Measurements from ENCODE around the gene STPG4.
"Not testable (repeated sequence)": the region's sequence is repeated elsewhere in the genome, so short reads cannot be mapped to it uniquely, and the experiment has no call there.

STPG4 gene

GRCh38 chr2:47155091-47155876, at the start of gene STPG4:
STPG4 (minus strand) TSS chr2:47155308; CDS start chr2:47155251, 57 bp downstream.
- DNase-seq = no peak

- DNase-seq = no peak
These were observed 49.6 kb upstream of the STPG4 start for GRCh38 chr2:47204691-47205090.

GRCh38 chr2:47203995-47204394, 48.9 kb upstream of the STPG4 start:
- DNase-seq = no peak

- DNase-seq = no peak
These were observed 46.1 kb upstream of the STPG4 start for GRCh38 chr2:47201224-47201623.

GRCh38 chr2:47198985-47199451, 43.9 kb upstream of the STPG4 start:
- DNase-seq = no peak

- DNase-seq = no peak
These were observed 41.4 kb upstream of the STPG4 start for GRCh38 chr2:47196499-47196898.

GRCh38 chr2:47196046-47196445, 40.9 kb upstream of the STPG4 start:
- no peak for DNase-seq

- no peak for DNase-seq
These were observed 40.0 kb upstream of the STPG4 start for GRCh38 chr2:47195148-47195547.

- DNase-seq = no peak
These were observed 39.3 kb upstream of the STPG4 start for GRCh38 chr2:47194410-47194809.

- DNase-seq = no peak
These were observed 38.5 kb upstream of the STPG4 start for GRCh38 chr2:47193607-47194006.

- DNase-seq = no peak
These were observed 35.2 kb upstream of the STPG4 start for GRCh38 chr2:47190188-47190881.

- no peak for DNase-seq
These were observed 34.5 kb upstream of the STPG4 start for GRCh38 chr2:47189635-47190034.

- DNase-seq = no peak
These were observed 32.0 kb upstream of the STPG4 start for GRCh38 chr2:47187069-47187468.

GRCh38 chr2:47186351-47186750, 31.2 kb upstream of the STPG4 start:
- DNase-seq = no peak

- not testable (repeated sequence) for DNase-seq
These were observed 30.0 kb upstream of the STPG4 start for GRCh38 chr2:47185098-47185497.

- DNase-seq = no peak
These were observed 26.1 kb upstream of the STPG4 start for GRCh38 chr2:47181176-47181575.

- DNase-seq = no peak
These were observed 25.4 kb upstream of the STPG4 start for GRCh38 chr2:47180531-47180930.

- no peak for DNase-seq
These were observed 24.3 kb upstream of the STPG4 start for GRCh38 chr2:47179388-47179787.

- no peak for DNase-seq
These were observed 23.2 kb upstream of the STPG4 start for GRCh38 chr2:47178341-47178740.

- DNase-seq = no peak
These were observed 22.0 kb upstream of the STPG4 start for GRCh38 chr2:47177043-47177565.

- no peak for DNase-seq
These were observed 19.7 kb upstream of the STPG4 start for GRCh38 chr2:47174733-47175361.

GRCh38 chr2:47173986-47174732, 19.1 kb upstream of the STPG4 start:
- no peak for DNase-seq
